GM19372 (cell line): ENCODE results near the gene SRGAP2.
"Not testable (repeated sequence)": the region's sequence is repeated elsewhere in the genome, so short reads cannot be mapped to it uniquely, and the experiment has no call there.

Experiments
- ATAC-seq: cut with Tn5 transposase; IDR thresholded peaks from one replicate; pipeline ENCODE4 v1.9.1; 2021; ENCODE audit warnings: mild to moderate bottlenecking, low read depth, moderate library complexity; ENCODE audit not compliant: unreplicated experiment

SRGAP2 gene

GRCh38 chr1:206203364-206204158, at the start of gene SRGAP2:
Gene SRGAP2, plus strand, starts transcription at chr1:206203541. Its CDS starts 2,430 bp downstream, at chr1:206205971.
- peak; percentile 1 for ATAC-seq

DNA sequence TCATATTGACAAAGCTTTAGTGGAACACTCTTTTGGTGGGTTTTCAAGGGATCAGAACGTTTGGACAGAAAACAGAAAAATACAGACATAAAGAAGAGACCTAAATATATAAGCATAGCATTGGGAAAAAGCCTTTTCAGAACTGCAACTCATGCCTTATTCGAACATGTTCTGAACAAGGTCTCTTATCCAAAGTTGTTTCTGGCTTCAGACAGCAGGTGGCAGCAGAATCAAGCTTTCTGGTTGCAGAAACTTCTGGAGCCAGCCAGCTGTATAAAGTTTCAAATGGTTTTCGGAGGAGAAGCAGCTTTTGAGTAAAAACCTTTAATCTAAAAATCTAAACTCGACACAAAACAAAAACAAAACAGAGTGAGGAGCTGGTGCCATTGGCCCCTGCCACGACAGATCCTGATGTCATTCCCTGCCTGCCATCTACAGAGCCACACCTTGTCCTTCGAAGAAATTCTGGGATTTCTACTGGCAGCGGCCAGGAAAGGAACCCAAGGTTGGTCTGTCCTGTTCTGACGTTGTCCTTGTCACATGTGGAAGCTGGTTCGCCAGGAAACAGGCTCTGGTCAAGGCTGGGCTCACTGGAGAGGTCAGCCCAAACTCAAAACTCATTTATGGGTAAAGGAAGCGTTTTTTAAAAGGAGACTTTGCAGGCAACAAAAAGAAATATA, 35.9 kb upstream of the SRGAP2 start:
- ATAC-seq = not testable (repeated sequence)

- ATAC-seq = not testable (repeated sequence)
These were observed 33.5 kb upstream of the SRGAP2 start for GRCh38 chr1:206169794-206170193.

DNA sequence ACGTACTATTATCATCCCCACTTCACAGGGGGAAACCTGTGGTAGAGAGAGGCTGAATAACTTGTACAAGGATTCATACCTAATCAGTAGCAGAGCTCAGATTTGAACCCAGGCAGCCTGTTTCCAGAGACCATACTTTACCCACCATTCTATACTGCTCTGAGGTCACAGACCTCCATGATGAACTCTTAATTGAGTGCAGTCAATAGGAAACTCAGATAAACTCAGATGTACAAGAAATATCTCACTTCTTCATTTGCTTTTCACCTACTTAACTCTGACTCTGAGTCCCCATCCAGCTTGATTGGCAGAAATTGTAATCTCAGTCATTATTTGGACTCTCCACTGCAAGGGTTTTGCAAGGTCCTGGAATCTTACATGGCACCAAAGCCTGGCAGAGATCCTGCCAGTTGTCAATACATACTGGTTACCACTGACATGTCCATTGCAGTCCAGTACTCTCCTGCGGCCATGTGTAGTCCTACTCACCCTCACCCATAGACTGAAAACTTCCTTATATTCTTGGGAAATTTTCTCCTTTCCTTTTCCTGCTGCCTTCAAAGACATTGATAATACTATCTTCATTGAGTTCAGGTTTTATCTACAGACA, 30.1 kb upstream of the SRGAP2 start:
- ATAC-seq = not testable (repeated sequence)

- ATAC-seq = not testable (repeated sequence)
These were observed 29.0 kb upstream of the SRGAP2 start for GRCh38 chr1:206174182-206174868.

GRCh38 chr1:206175459-206176113, 27.8 kb upstream of the SRGAP2 start:
- not testable (repeated sequence) for ATAC-seq

DNA sequence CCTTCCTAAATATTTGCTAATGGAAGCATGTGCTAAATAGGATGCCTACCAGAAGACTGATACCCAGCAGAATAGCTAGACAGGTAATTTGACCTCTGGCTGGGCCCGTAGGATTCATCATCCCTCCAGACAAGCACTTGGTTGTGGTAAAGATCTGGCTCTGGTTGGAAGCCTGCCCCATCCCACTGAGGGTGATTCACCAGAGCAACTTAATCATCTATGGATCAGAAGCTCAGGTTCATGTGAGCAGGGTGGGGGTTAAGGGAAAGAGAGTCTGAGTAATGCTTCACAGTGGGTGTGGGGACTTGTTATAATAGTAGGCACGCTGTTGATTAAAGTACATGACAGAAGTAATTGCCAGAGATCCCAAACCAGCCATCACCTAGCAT, 27.2 kb upstream of the SRGAP2 start:
- not testable (repeated sequence) for ATAC-seq

DNA sequence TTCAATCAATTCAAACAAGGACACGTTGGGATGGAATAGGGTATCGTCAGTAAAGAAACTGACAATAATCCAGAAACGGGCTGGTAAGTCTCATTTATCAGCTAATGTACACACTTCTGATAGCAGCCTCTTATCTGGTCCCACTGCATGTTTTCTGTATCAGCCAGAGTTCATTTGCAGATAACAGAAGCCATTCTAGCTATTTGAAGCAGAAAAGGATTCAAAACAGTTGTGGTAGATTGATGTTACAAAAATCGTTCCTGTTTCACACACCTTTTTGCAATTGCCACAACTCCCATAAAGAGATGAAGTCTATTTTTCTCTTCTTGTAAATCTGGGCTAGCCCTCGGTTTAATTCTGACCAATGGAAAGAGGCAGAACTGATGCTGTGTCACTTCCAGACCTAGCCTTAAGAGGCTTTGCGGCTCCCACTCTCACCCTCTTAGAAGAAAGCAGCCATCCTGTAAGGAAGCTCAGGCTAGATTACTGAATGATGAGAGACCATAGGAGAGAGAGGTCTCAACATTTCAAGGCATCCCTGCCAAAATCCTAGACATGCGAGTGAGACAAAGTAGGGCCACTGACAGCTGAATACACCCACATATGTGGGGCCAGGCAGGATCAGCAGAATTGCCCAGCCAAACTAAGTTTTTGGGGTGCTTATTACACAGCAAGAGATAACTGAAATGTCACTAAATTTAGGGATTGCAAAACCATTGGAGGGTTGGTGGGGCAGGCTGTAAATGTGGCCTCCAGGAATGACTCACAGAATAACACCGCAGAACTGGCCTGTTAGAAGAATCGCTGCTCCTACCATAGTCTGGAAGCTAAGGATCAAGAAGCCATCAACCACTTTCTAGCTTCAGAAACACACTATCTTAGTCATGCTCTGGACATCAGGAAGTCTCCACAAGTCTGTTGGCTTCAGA, 25.0 kb upstream of the SRGAP2 start:
- not testable (repeated sequence) for ATAC-seq

DNA sequence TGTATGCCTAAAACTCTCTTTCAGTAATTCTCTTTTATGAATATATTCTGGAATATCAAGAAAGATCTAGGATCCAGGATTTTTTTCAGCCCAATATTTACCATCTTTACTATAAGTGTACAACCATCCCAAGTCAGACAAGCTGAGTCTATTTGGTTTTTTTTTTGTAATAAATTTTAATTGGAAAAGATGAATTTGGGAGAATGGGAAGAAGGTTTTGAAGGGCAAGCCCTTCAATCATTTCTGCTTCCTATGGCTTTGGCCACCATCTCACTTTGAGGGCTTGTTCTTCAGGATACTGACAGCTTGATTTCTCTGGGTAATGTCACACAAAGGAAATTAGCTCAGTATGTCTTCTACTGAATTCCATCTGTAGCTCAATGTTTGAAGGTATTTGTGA, 23.7 kb upstream of the SRGAP2 start:
- ATAC-seq = not testable (repeated sequence)

DNA sequence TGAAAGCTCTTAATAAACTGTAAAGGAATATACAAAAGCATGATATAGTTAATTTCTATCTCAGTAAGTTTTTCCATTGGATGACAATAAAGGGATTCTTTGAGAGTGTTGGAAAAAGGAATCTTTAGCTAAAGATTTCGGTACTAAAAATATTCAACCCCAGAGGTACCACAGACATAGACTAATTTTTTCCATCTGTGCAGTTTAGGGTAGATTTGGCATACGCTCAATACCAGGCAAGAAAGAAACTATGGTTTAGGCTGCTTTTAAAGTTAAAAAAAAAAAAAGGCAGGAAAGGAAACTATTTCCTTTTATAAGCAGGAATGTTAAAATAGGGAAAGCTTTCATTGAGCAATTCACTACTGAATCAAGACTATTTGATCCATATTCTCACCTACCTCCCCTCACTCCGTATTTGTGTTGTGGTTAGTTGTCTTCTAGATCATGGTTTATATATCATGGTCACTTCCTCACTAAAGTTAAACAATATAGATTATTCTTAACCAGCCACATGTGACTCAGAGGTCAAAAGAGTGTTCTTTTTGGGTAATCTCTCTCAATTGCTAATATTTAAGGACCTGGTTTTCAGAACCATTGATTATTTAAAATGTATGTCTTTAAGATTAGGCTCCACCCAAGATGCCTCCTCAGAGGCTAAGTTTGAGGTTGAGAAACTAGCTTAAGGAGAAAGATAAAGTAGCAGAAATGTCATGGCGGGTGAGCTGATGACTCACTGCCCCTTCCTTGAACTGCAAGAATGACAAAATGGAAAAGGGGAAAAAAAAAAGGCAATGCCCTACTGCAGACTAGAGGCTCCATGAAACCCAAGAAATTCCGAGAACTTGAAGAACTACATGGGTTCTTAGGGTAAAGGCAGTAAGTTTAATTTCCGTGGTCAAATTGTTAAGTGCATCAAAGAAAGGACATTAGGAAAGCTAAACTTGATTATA, 20.7 kb upstream of the SRGAP2 start:
- not testable (repeated sequence) for ATAC-seq

DNA sequence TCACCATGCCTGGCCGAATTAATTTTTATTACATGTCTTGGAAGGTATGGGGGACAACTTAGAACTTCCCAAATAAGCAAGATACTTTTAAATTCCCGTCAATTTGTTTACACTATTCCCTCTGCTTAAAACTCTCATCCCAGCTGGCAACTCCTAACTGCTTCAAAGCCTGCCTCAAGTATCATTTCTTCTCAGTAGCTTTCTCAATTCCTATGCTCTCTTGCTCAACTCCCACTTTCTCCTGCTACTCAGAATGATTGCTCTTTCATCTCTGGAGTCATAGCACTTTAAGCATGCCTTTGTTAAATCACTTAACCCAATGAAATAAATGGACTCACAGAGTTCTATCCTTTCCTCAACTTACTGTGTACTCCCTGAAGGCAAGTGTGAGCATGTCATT, 19.6 kb upstream of the SRGAP2 start:
- not testable (repeated sequence) for ATAC-seq

- not testable (repeated sequence) for ATAC-seq
These were observed 17.6 kb upstream of the SRGAP2 start for GRCh38 chr1:206185778-206186177.

- not testable (repeated sequence) for ATAC-seq
These were observed 16.5 kb upstream of the SRGAP2 start for GRCh38 chr1:206186826-206187225.

- ATAC-seq = not testable (repeated sequence)
These were observed 8.2 kb upstream of the SRGAP2 start for GRCh38 chr1:206195182-206195581.

DNA sequence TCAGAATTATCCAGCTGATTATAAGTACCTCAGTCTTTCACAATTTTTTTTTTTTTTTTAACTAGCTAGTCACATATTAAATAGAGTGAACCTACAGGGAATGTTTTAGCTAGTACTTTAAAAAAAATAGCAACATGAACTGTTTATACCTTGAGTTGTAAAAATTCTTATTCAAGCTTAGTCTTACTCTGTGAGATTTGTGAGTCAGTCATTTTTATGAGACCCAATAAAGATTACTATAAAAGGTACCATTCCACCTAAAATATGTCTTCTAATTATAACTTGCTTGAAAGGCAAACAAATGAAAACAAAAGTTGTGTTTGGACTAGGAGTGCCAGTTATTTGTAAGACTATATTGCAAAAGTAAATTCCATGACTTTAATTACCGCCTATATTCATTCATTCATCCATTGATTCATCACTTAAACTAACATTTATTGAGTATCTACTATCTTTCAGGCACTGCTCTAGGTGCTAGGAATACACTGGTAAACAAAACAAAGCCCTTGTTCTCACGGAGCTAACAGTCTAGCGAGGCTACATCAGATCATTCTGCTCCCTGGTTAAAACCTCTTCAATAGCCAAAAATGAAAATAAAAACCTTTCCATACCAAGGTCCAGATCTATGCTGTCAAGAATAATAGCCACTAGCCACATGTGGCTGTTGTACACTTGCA, 6.5 kb upstream of the SRGAP2 start:
- ATAC-seq = not testable (repeated sequence)

DNA sequence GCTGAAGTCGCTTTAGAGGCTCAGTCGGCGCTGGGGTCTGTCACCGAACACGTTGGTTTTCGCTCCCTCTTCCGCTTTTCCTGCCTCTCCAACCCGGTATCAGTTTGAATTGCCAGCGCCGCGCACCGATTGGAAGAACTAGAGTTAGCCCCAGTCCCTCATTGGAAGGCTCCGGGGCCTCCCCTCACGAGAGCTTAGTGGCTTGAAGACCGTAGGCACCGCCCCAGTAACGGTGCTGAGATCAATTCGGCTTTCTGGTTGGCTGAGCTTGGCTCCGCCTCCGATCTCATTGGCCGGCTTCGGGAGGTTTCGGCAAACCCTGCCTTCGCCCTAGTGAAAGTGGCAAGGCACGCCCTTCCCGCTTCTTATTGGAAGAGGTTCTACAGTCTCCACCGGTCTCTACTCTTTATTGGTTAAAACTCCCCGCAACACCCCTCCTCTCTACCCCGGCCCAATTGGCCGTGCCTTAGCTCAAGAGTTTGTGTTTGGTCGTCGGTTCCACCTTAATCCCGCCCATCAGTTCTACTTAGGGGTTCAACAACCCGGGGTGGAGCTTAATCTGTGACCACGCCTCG, 465 bp upstream of the SRGAP2 start, which contains the start of gene FAM72A:
TSS of gene FAM72A (minus strand) at position 51 of the 575 bp plus-strand sequence. CDS start 814 bp downstream, outside the sequence.
- ATAC-seq = peak; percentile 73

GRCh38 chr1:206204159-206204511, 794 bp downstream of the SRGAP2 start:
- not testable (repeated sequence) for ATAC-seq
